K562 (cell line): Measurements from ENCODE around the gene NRCAM. TPM values are rescaled to one million over a fixed set of nuclear protein-coding genes. Genes with fewer than 3 reads are reported as not detected.
A peak's percentile ranks its signal among the peaks of the same experiment; 100 is the strongest.
"Not testable (repeated sequence)": the region's sequence is repeated elsewhere in the genome, so short reads cannot be mapped to it uniquely, and the experiment has no call there.

ENCODE experiments used
- ATAC-seq: fragments of 200-7000 bp; cut with Tn5 transposase; 3 replicates; pipeline ENCODE4 v1.9.1; 2020; ENCODE audit warnings: moderate library complexity
- BruUV-seq: library from RNA; stranded (reverse); fragments of 400-500 nt; replicated peaks from 2 replicates; lab custom pipeline; 2021; lab: Mats Ljungman, UMichigan
- CTCF ChIA-PET: fragments of 300-600 bp; formaldehyde crosslinking; extraction: SDS; loops from one replicate; lab custom pipeline; 2021; ENCODE audit warnings: low intra/inter-chr PET ratio; lab: Yijun Ruan, JAX
- POLR2A ChIA-PET: fragments of 300-600, 350-650 bp; sonication (Branson Sonifier 250); formaldehyde crosslinking; extraction: SDS; loops from one replicate; lab custom pipeline; 2021; ENCODE audit warnings: antibody characterized with exemption, inconsistent platforms; lab: Yijun Ruan, JAX
- DNase-seq, 4 experiments: peaks; one replicate each; pipeline versions ENCODE4 v3.0.0 to v3.0.0-alpha.2; 2011 to 2018; ENCODE audit warnings: low spot score in 3 of 4, mixed read lengths in 3 of 4; ENCODE audit errors: extremely low read depth in 1 of 4
- FAIRE-seq: peaks from 2 replicates; lab custom pipeline; 2011; peaks lifted over from hg19 to GRCh38; lab: Jason Lieb, UNC
- H2AFZ ChIP-seq: 2 replicates; pipeline ENCODE4 v1.6.0; 2011; ENCODE audit warnings: low read depth, low read length, control low read depth, inconsistent platforms
- H3K27ac ChIP-seq: fragments of 200-600 bp; 3 replicates; pipeline ENCODE4 v1.8.0; 2011; ENCODE audit warnings: low read depth, mild to moderate bottlenecking, control low read depth, inconsistent platforms, low read length, moderate library complexity, mixed read lengths; ENCODE audit errors: extremely low read depth
- H3K27me3 ChIP-seq, 2 experiments: fragments of 300-600 bp in 1 of 2; 2 replicates in 1 of 2; 3 replicates in 1 of 2; pipeline versions ENCODE4 v1.6.0 to v1.8.0; 2011; ENCODE audit warnings: inconsistent platforms in 2 of 2, low read length in 2 of 2, mild to moderate bottlenecking in 1 of 2, mixed read lengths in 1 of 2, moderate library complexity in 1 of 2; ENCODE audit not compliant: control insufficient read depth in 2 of 2, insufficient read depth in 2 of 2
- H3K36me3 ChIP-seq: fragments of 300-600 bp; 3 replicates; pipeline ENCODE4 v1.8.0; 2011; ENCODE audit warnings: mild to moderate bottlenecking, low read length, inconsistent platforms; ENCODE audit not compliant: control insufficient read depth, insufficient read depth
- H3K4me1 ChIP-seq, 2 experiments: fragments of 200-600 bp in 1 of 2; replicated peaks in 1 of 2; 2 replicates in 1 of 2; 3 replicates in 1 of 2; pipeline versions ENCODE4 v1.5.1 to v1.8.0; 2011; ENCODE audit warnings: inconsistent platforms in 2 of 2, low read length in 2 of 2, mild to moderate bottlenecking in 1 of 2, mixed read lengths in 1 of 2, moderate library complexity in 1 of 2; ENCODE audit not compliant: control insufficient read depth in 2 of 2, insufficient read depth in 2 of 2
- H3K4me2 ChIP-seq: 2 replicates; pipeline ENCODE4 v1.6.1; 2011; ENCODE audit warnings: low read length, control low read depth, inconsistent platforms, mixed read lengths; ENCODE audit not compliant: insufficient read depth
- H3K4me3 ChIP-seq: fragments of 200-600 bp; sonication (generic), shearing (Covaris generic); 2 replicates; pipeline ENCODE4 v1.5.1; 2016; ENCODE audit warnings: control low read depth, inconsistent platforms
- H3K79me2 ChIP-seq: fragments of 200-600 bp; 3 replicates; pipeline ENCODE4 v1.8.0; 2011; ENCODE audit warnings: low read length, inconsistent platforms; ENCODE audit not compliant: control insufficient read depth, insufficient read depth
- H3K9ac ChIP-seq, 2 experiments: 2 replicates each; pipeline versions ENCODE4 v1.6.0 to v1.6.1; 2011; ENCODE audit warnings: low read depth in 2 of 2, low read length in 2 of 2, control low read depth in 1 of 2, inconsistent platforms in 1 of 2, mild to moderate bottlenecking in 1 of 2, mixed read lengths in 1 of 2; ENCODE audit not compliant: insufficient read depth in 1 of 2
- H3K9me1 ChIP-seq: one replicate; pipeline ENCODE4 v1.6.0; 2011; ENCODE audit warnings: inconsistent platforms, mild to moderate bottlenecking, low read length, moderate library complexity; ENCODE audit not compliant: control insufficient read depth, insufficient read depth
- H3K9me3 ChIP-seq: replicated peaks from 2 replicates; pipeline ENCODE4 v1.5.1; 2011; ENCODE audit warnings: low read depth, low read length, inconsistent platforms; ENCODE audit not compliant: control insufficient read depth, insufficient read depth
- H4K20me1 ChIP-seq: replicated peaks from 2 replicates; pipeline ENCODE4 v1.6.1; 2011; ENCODE audit warnings: low read length, inconsistent platforms, mixed read lengths; ENCODE audit not compliant: control insufficient read depth, insufficient read depth
- ADNP ChIP-seq: fragments of 200-800 bp; sonication (Bioruptor generic); IDR thresholded peaks from 2 replicates; pipeline ENCODE4 v1.6.1; 2016; ENCODE audit warnings: missing genetic modification characterization, missing compliant biosample characterization
- BCLAF1 ChIP-seq, 2 experiments: fragments of 450-650 bp in 1 of 2; IDR thresholded peaks; 2 replicates each; pipeline ENCODE4 v1.6.1; 2011 to 2017; ENCODE audit warnings: low read depth in 2 of 2, antibody characterized with exemption in 1 of 2, borderline replicate concordance in 1 of 2, low read length in 1 of 2, mild to moderate bottlenecking in 1 of 2, mixed read lengths in 1 of 2; ENCODE audit not compliant: control insufficient read depth in 1 of 2
- ESRRB ChIP-seq: fragments of 250-450 bp; sonication (Bioruptor Pico); IDR thresholded peaks from 2 replicates; pipeline ENCODE4 v1.5.0; 2020; ENCODE audit warnings: mild to moderate bottlenecking, moderate library complexity, borderline replicate concordance
- RFX7 ChIP-seq: fragments of 250-450 bp; sonication (Bioruptor Pico); IDR thresholded peaks from 2 replicates; pipeline ENCODE4 v1.5.1; 2021; ENCODE audit warnings: mild to moderate bottlenecking
- THAP7 ChIP-seq: fragments of 250-450 bp; sonication (Bioruptor Pico); IDR thresholded peaks from 2 replicates; pipeline ENCODE4 v1.5.0; 2021
- ZNF146 ChIP-seq: IDR thresholded peaks from one replicate; pipeline ENCODE4 v1.6.1; 2018; ENCODE audit warnings: missing compliant biosample characterization; ENCODE audit not compliant: unreplicated experiment
- WGBS: fragments of 100-300 bp; shearing (Covaris generic); methylation state at CpG from one replicate; pipeline ENCODE4 v1.1.6; 2016; ENCODE audit warnings: low coverage, mixed read lengths; ENCODE audit not compliant: insufficient coverage; ENCODE audit errors: missing lambda C conversion rate; 5-methylcytosine and 5-hydroxymethylcytosine counted together
- in situ Hi-C: fragments of 300-500 bp; cut with MboI; formaldehyde crosslinking; loops from 4 replicates; pipeline ENCODE4 v1.15.0; 2018; ENCODE audit warnings: inconsistent platforms, mixed read lengths
- intact Hi-C: fragments of 100-400 bp; cut with micrococcal nuclease; formaldehyde crosslinking; loops from 2 replicates; pipeline ENCODE4 v1.14.2; 2022
- polyA plus RNA-seq, 8 experiments: library from polyadenylated mRNA; depleted of rRNA in 4 of 8; stranded (reverse) in 5 of 8; unstranded in 3 of 8; fragments of >200 nt; fragmentation: Nextera tagmentation in 2 of 8; fragmentation: Illumina TruSeq in 1 of 8; extraction: Ambion mirVana in 2 of 8; extraction: Trizol in 1 of 8; gene quantifications; 2 replicates each; pipeline versions ENCODE4 v1.2.1 to v1.2.3, GENCODE V29; 2011 to 2014; ENCODE audit warnings: inconsistent platforms in 1 of 8, missing spikeins in 1 of 8
- total RNA-seq, 7 experiments: library from RNA; depleted of rRNA in 6 of 7; stranded (reverse); fragments of >200 nt in 6 of 7; fragmentation: Illumina TruSeq in 2 of 7; extraction: Trizol in 2 of 7; gene quantifications; 2 replicates each; pipeline versions ENCODE4 v1.2.1 to v1.2.3, GENCODE V29; 2011 to 2021; ENCODE audit warnings: low replicate concordance in 1 of 7

The NRCAM gene
- total and polyA plus RNA-seq, 9 of the 15 experiments (the other 6 are each of a cell fraction or from before 2014, with no cell fraction given): 0.03 to 0.54 (median 0.12) TPM; not detected in 1

- CTCF ChIA-PET, H3K4me3 ChIP-seq, H3K9me3 ChIP-seq, H3K27me3 ChIP-seq, H3K79me2 ChIP-seq, DNase-seq, intact Hi-C loops, ATAC-seq, in situ Hi-C loops, H3K4me1 ChIP-seq, H3K36me3 ChIP-seq, FAIRE-seq, H4K20me1 ChIP-seq, H3K27ac ChIP-seq, H3K9ac ChIP-seq, H3K9me1 ChIP-seq, H3K4me2 ChIP-seq, H2AFZ ChIP-seq, POLR2A ChIA-PET, BruUV-seq: not testable (repeated sequence)
- TF ChIP-seq ZNF146: peak; percentile 83
- 68% methylated on average over 3 of the region's 3 CpGs for WGBS
Measured at GRCh38 chr7:108259447-108259846, 196.8 kb downstream of the NRCAM start.

- in situ Hi-C loops: no loop called here
Measured at GRCh38 chr7:108257954-108258353, 198.3 kb downstream of the NRCAM start.

More at GRCh38 chr7:108257954-108258353, 198.3 kb downstream of the NRCAM start:
- Histone ChIP-seq H4K20me1 (no peaks in the 10 kb centered on the region), H3K36me3 (no peaks in the 10 kb centered on the region), H3K27me3 (no peaks in the 10 kb centered on the region), H3K9ac (no peak overlapping the region), H3K4me3 (no peak overlapping the region), H3K4me2 (no peak overlapping the region), H3K4me1 (peaks cover 0 to 10% of the 10 kb centered on the region in 2 experiments; a peak in 1 of 5 replicates), H3K27ac (no peak overlapping the region), H2AFZ (peak overlapping the region; percentile 72), H3K9me3 (no peaks in the 10 kb centered on the region), H3K9me1 (no peaks in the 10 kb centered on the region), H3K79me2 (no peaks in the 10 kb centered on the region)
- POLR2A ChIA-PET: interaction anchor here (0.9 to 1.2 kb wide), 2 partner anchors 12 to 23 kb away, joined by 3 to 4 read pairs; no protein-coding TSS in a partner anchor
- no peak for TF ChIP-seq ESRRB (CRISPR knock-in tag)
- no peak for TF ChIP-seq RFX7 (CRISPR knock-in tag)
- TF ChIP-seq THAP7: no peak
- TF ChIP-seq ADNP (tag): no peak
- no peak for TF ChIP-seq BCLAF1 (IDR thresholded peaks at IDR 0.05; ENCODE audit: borderline replicate concordance in 1 of 2, control insufficient read depth in 1 of 2, low read depth in 2 of 2, low read length in 1 of 2)
- no TSS peak for BruUV-seq
- ATAC-seq (no peak; the same call in 2 of the 3 replicates), DNase-seq (no peak), FAIRE-seq (no peak)
- 42% methylated on average over 4 of the region's 4 CpGs for WGBS
- intact Hi-C loops: no loop called here
- CTCF ChIA-PET: no interaction called here
